ENCODE results near the gene PGM5. TPM values are rescaled to one million over a fixed set of nuclear protein-coding genes. Genes with fewer than 3 reads are reported as not detected.

PGM5 gene
- total and polyA plus RNA-seq, 2 experiments from 2014 or later = 2.5 to 38.8 TPM

GRCh38 chr9:68446836-68447235, 90.4 kb downstream of the PGM5 start:
- no peak overlapping the region for H3K4me2 ChIP-seq
- no peaks in the 10 kb centered on the region for H3K27me3 ChIP-seq
- peak; percentile 44 for DNase-seq (ENCODE audit: low spot score)
- H4K20me1 ChIP-seq (ENCODE audit: insufficient read depth, poor library complexity, severe bottlenecking) = no peaks in the 10 kb centered on the region
- H3K36me3 ChIP-seq (replicated peaks; ENCODE audit: insufficient read depth, low read depth) = no peaks in the 10 kb centered on the region
- H3K9me2 ChIP-seq (replicated peaks; ENCODE audit: insufficient read depth) = no peaks in the 10 kb centered on the region
- peaks cover 6% of the 10 kb centered on the region for H3K9me3 ChIP-seq (ENCODE audit: low read depth)
- no peaks in the 10 kb centered on the region for H3K79me2 ChIP-seq
- TF ChIP-seq EZH2phosphoT487 (IDR thresholded peaks at IDR 0.05; ENCODE audit: low read depth, severe bottlenecking, unreplicated experiment) (no peak), EZH2 (IDR thresholded peaks at IDR 0.05; ENCODE audit: borderline replicate concordance) (no peak)
- TF ChIP-seq, protein P1, sequence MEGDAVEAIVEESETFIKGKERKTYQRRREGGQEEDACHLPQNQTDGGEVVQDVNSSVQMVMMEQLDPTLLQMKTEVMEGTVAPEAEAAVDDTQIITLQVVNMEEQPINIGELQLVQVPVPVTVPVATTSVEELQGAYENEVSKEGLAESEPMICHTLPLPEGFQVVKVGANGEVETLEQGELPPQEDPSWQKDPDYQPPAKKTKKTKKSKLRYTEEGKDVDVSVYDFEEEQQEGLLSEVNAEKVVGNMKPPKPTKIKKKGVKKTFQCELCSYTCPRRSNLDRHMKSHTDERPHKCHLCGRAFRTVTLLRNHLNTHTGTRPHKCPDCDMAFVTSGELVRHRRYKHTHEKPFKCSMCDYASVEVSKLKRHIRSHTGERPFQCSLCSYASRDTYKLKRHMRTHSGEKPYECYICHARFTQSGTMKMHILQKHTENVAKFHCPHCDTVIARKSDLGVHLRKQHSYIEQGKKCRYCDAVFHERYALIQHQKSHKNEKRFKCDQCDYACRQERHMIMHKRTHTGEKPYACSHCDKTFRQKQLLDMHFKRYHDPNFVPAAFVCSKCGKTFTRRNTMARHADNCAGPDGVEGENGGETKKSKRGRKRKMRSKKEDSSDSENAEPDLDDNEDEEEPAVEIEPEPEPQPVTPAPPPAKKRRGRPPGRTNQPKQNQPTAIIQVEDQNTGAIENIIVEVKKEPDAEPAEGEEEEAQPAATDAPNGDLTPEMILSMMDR (IDR thresholded peaks at IDR 0.05; ENCODE audit: poor library complexity) = no peak
- H2AFZ ChIP-seq = no peak overlapping the region
- WGBS (ENCODE audit: low lambda C conversion rate, missing lambda C conversion rate) = 40% methylated on average over 7 of the region's 7 CpGs
- H3K4me3 ChIP-seq = no peak overlapping the region
- peak overlapping the region; percentile 53 for H3K27ac ChIP-seq
- peaks cover 6% of the 10 kb centered on the region for H3K4me1 ChIP-seq (ENCODE audit: insufficient read depth)

GRCh38 chr9:68447611-68448010, 91.2 kb downstream of the PGM5 start:
- TF ChIP-seq EZH2phosphoT487 (IDR thresholded peaks at IDR 0.05; ENCODE audit: low read depth, severe bottlenecking, unreplicated experiment) (no peak), EZH2 (IDR thresholded peaks at IDR 0.05; ENCODE audit: borderline replicate concordance) (no peak)
- TF ChIP-seq, protein P1 (IDR thresholded peaks at IDR 0.05; ENCODE audit: poor library complexity) = no peak
- Histone ChIP-seq H3K27me3 (no peaks in the 10 kb centered on the region), H3K4me2 (no peak overlapping the region), H3K4me1 (ENCODE audit: insufficient read depth) (peaks cover 6% of the 10 kb centered on the region), H3K27ac (peak overlapping the region; percentile 53), H3K9me2 (replicated peaks; ENCODE audit: insufficient read depth) (no peaks in the 10 kb centered on the region), H4K20me1 (ENCODE audit: insufficient read depth, poor library complexity, severe bottlenecking) (no peaks in the 10 kb centered on the region), H3K79me2 (no peaks in the 10 kb centered on the region), H3K4me3 (no peak overlapping the region), H3K9me3 (ENCODE audit: low read depth) (no peaks in the 10 kb centered on the region), H2AFZ (no peak overlapping the region), H3K36me3 (replicated peaks; ENCODE audit: insufficient read depth, low read depth) (no peaks in the 10 kb centered on the region)
- DNase-seq (ENCODE audit: low spot score) = no peak
- 66% methylated on average over 2 of the region's 2 CpGs for WGBS (ENCODE audit: low lambda C conversion rate, missing lambda C conversion rate)

DNA sequence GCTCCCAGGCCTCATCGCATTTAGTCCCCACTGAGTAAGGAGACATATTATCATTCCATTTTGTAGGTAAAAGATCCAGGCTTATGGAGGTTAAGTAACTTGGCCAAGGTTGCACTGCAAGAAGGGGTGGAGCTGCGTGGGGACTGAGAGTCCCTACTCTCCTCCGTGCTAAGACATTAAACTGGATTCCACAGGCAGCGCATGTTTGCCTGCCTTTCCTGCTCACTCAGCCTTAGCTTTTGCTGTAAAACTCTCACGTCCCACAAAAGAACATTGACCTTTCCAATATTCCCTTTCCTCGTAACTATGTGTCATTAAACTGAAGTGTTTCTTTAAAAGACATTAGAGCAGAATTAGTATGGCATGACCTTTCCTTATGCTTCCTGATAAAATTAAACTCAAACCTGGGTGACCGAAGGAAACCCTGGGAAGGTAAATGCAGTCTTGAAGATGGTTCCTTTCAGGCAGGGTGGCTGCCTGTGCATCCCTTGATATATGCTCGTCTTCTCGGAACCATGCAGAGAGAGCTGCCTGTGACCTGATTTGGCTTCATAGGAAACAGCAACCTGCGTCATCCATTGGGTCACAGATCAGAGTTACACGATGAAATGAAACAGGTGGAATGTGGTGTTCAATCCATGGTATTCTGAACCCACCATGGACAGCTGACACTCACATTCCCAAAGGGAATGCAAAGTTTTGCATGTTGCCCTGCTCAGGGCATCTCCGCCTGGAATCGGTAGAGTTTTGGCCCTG, 98.3 kb downstream of the PGM5 start:
- no peak overlapping the region for H3K4me2 ChIP-seq
- no peak overlapping the region for H3K4me3 ChIP-seq
- no peaks in the 10 kb centered on the region for H4K20me1 ChIP-seq (ENCODE audit: insufficient read depth, poor library complexity, severe bottlenecking)
- no peak for DNase-seq (ENCODE audit: low spot score)
- no peaks in the 10 kb centered on the region for H3K9me3 ChIP-seq (ENCODE audit: low read depth)
- 85% methylated on average over 13 of the region's 13 CpGs for WGBS (ENCODE audit: low lambda C conversion rate, missing lambda C conversion rate)
- no peaks in the 10 kb centered on the region for H3K27me3 ChIP-seq
- no peaks in the 10 kb centered on the region for H3K36me3 ChIP-seq (replicated peaks; ENCODE audit: insufficient read depth, low read depth)
- no peak overlapping the region for H2AFZ ChIP-seq
- H3K27ac ChIP-seq = no peak overlapping the region
- peaks cover 16% of the 10 kb centered on the region for H3K4me1 ChIP-seq (ENCODE audit: insufficient read depth)
- no peaks in the 10 kb centered on the region for H3K9me2 ChIP-seq (replicated peaks; ENCODE audit: insufficient read depth)
- TF ChIP-seq, protein P1 (IDR thresholded peaks at IDR 0.05; ENCODE audit: poor library complexity) = no peak
- TF ChIP-seq EZH2phosphoT487 (IDR thresholded peaks at IDR 0.05; ENCODE audit: low read depth, severe bottlenecking, unreplicated experiment) (no peak), EZH2 (IDR thresholded peaks at IDR 0.05; ENCODE audit: borderline replicate concordance) (no peak)
- H3K79me2 ChIP-seq = no peaks in the 10 kb centered on the region

Data from hepatocyte (in vitro differentiated cells).